GM18498 (cell line): ENCODE results near the gene CNTN5.

Experiments
- ATAC-seq: cut with Tn5 transposase; IDR thresholded peaks from one replicate; pipeline ENCODE4 v1.9.1; 2021; ENCODE audit warnings: mild to moderate bottlenecking, moderate library complexity; ENCODE audit not compliant: unreplicated experiment

CNTN5 gene

GRCh38 chr11:99589771-99590170 lies 569.0 kb downstream of the CNTN5 start:
- ATAC-seq = no peak

GRCh38 chr11:99592266-99592665 lies 571.5 kb downstream of the CNTN5 start:
- no peak for ATAC-seq

- no peak for ATAC-seq
These were observed 572.4 kb downstream of the CNTN5 start for GRCh38 chr11:99593197-99593596.

GRCh38 chr11:99601179-99601578 lies 580.4 kb downstream of the CNTN5 start:
- ATAC-seq = no peak

GRCh38 chr11:99614352-99614751 lies 593.6 kb downstream of the CNTN5 start:
- no peak for ATAC-seq

- no peak for ATAC-seq
These were observed 609.9 kb downstream of the CNTN5 start for GRCh38 chr11:99630629-99631028.

- no peak for ATAC-seq
These were observed 610.9 kb downstream of the CNTN5 start for GRCh38 chr11:99631618-99632017.

GRCh38 chr11:99632969-99633368 lies 612.2 kb downstream of the CNTN5 start:
- ATAC-seq = no peak

- ATAC-seq = no peak
These were observed 613.8 kb downstream of the CNTN5 start for GRCh38 chr11:99634581-99634980.

GRCh38 chr11:99638073-99638553 lies 617.4 kb downstream of the CNTN5 start:
- no peak for ATAC-seq

- ATAC-seq = no peak
These were observed 619.9 kb downstream of the CNTN5 start for GRCh38 chr11:99640671-99641070.

GRCh38 chr11:99645934-99646333 lies 625.2 kb downstream of the CNTN5 start:
- no peak for ATAC-seq

- ATAC-seq = no peak
These were observed 649.4 kb downstream of the CNTN5 start for GRCh38 chr11:99670067-99670676.

- no peak for ATAC-seq
These were observed 651.2 kb downstream of the CNTN5 start for GRCh38 chr11:99671808-99672409.

GRCh38 chr11:99676292-99676691 lies 655.5 kb downstream of the CNTN5 start:
- no peak for ATAC-seq

GRCh38 chr11:99682171-99682570 lies 661.4 kb downstream of the CNTN5 start:
- no peak for ATAC-seq

- no peak for ATAC-seq
These were observed 661.9 kb downstream of the CNTN5 start for GRCh38 chr11:99682646-99683045.

GRCh38 chr11:99683933-99684332 lies 663.2 kb downstream of the CNTN5 start:
- ATAC-seq = peak; percentile 65

GRCh38 chr11:99686838-99687237 lies 666.1 kb downstream of the CNTN5 start:
- no peak for ATAC-seq

- no peak for ATAC-seq
These were observed 666.6 kb downstream of the CNTN5 start for GRCh38 chr11:99687320-99687719.

- ATAC-seq = no peak
These were observed 673.3 kb downstream of the CNTN5 start for GRCh38 chr11:99693941-99694492.

- ATAC-seq = no peak
These were observed 674.4 kb downstream of the CNTN5 start for GRCh38 chr11:99695106-99695505.
